ENCODE data around the gene WTIP. TPM values are rescaled to one million over a fixed set of nuclear protein-coding genes. Genes with fewer than 3 reads are reported as not detected.

Gene WTIP
- total RNA-seq, 2 donors from 2014 or later: 8.3 to 32.3 TPM

DNA sequence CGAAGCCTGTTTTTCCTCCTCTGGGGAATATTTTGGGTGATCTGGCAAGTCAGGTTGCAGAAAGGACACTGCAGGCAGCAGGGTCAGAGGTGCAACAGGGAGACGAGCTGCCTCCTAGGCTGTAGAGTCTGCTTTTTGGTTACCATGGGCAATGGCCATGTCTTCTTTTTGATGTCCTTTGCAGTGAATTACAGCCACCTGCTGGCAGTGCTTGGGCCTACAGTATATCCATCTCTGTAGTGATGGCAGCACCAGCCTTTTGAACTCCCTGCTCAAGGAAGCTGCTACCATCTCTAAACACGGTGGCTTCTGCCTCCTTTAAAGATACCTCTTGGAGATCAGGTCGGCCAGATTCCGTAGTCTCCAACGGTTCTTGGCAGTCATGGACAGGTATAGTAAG, 73.9 kb downstream of the WTIP start:
- Histone ChIP-seq H3K4me3 (no peak overlapping the region), H3K4me1 (peaks cover 0 to 17% of the 10 kb centered on the region in 2 donors), H3K27ac (no peak overlapping the region), H3K9me3 (no peaks in the 10 kb centered on the region), H3K36me3 (no peaks in the 10 kb centered on the region), H3K27me3 (no peaks in the 10 kb centered on the region)
- no peak for DNase-seq (ENCODE audit: low spot score)
- TF ChIP-seq, protein P1, sequence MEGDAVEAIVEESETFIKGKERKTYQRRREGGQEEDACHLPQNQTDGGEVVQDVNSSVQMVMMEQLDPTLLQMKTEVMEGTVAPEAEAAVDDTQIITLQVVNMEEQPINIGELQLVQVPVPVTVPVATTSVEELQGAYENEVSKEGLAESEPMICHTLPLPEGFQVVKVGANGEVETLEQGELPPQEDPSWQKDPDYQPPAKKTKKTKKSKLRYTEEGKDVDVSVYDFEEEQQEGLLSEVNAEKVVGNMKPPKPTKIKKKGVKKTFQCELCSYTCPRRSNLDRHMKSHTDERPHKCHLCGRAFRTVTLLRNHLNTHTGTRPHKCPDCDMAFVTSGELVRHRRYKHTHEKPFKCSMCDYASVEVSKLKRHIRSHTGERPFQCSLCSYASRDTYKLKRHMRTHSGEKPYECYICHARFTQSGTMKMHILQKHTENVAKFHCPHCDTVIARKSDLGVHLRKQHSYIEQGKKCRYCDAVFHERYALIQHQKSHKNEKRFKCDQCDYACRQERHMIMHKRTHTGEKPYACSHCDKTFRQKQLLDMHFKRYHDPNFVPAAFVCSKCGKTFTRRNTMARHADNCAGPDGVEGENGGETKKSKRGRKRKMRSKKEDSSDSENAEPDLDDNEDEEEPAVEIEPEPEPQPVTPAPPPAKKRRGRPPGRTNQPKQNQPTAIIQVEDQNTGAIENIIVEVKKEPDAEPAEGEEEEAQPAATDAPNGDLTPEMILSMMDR (IDR thresholded peaks at IDR 0.05): peak in 1 of 2 donors; percentile 20

DNA sequence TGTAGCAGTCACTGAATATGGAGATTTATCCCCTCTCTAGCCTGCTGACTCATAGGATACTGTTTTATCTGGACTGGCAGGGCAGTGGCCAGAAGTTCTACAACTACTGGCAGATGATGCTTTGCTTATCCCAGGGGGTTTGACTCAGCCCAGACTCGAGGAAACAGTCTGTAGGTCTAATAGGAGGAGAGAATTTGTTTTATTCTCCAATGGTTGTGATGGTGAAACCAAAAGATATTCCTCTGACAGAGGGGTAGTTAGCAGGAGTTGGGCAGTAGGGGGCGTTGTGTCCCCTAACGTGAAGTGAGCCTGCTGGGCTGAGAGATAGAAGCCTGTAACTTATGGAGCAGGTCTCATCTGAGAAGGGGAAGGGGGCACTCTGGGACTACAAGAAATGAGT, 74.9 kb downstream of the WTIP start:
- no peaks in the 10 kb centered on the region for H3K27me3 ChIP-seq

DNA sequence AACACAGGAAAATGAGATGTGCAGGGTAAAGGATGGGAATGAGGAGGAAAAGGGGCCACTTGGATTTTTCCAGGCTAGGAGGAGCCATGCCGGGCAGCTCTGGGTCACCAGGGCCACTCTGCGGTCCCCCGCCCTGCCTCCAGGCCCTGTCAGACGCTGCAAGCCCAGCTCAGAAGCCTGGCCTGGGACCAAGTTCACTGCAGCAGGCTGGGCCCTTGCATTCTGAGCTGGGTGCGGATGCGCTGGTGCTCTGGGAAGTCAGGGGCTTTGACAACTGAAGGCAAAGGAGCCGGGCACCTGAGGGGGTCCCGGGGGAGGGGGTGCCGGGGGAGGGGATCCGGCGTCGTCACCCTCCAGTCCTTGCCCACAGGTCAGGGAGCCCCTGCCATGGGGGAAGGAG, 77.5 kb downstream of the WTIP start:
- TF ChIP-seq, protein P1 (IDR thresholded peaks at IDR 0.05): no peak
- no peak for DNase-seq (ENCODE audit: low spot score)
- Histone ChIP-seq H3K27ac (no peak overlapping the region), H3K27me3 (no peaks in the 10 kb centered on the region), H3K4me1 (peaks cover 0 to 17% of the 10 kb centered on the region in 2 donors), H3K9me3 (no peaks in the 10 kb centered on the region), H3K36me3 (no peaks in the 10 kb centered on the region), H3K4me3 (no peak overlapping the region)

More for the DNA sequence above, 74.9 kb downstream of the WTIP start:
- peaks cover 0 to 17% of the 10 kb centered on the region in 2 donors for H3K4me1 ChIP-seq
- TF ChIP-seq, protein P1 (IDR thresholded peaks at IDR 0.05): peak; percentile 24 to 73
- H3K27ac ChIP-seq: no peak overlapping the region
- no peaks in the 10 kb centered on the region for H3K9me3 ChIP-seq
- DNase-seq (ENCODE audit: low spot score): no peak
- H3K4me3 ChIP-seq: no peak overlapping the region
- no peaks in the 10 kb centered on the region for H3K36me3 ChIP-seq

DNA sequence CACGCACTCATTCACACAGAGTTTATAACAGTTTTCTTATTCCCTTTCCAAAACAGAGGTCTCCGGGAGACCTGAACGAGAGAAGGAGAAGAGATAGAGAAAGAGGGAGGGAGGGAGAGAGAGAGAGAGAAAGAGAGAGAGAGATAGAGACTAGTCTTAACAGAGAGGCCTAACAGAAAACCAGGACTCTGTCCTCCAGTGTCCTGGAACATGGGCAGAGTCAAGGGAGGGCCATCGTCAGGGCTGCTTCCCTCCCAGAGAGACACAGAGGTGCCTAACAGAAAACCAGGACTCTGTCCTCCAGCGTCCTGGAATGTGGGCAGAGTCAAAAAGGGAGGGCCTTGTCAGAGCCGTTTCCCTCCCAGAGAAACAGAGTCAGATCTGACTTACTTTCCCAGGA, 78.7 kb downstream of the WTIP start:
- TF ChIP-seq, protein P1 (IDR thresholded peaks at IDR 0.05): no peak
- Histone ChIP-seq H3K9me3 (no peaks in the 10 kb centered on the region), H3K27ac (no peak overlapping the region), H3K4me3 (no peak overlapping the region), H3K27me3 (no peaks in the 10 kb centered on the region), H3K4me1 (peaks cover 0 to 17% of the 10 kb centered on the region in 2 donors), H3K36me3 (no peaks in the 10 kb centered on the region)
- no peak for DNase-seq (ENCODE audit: low spot score)

Other genes starting within 250 kb of the WTIP start
- gene GARRE1, start 227.2 kb upstream of the WTIP start, total RNA-seq: 10 to 100 TPM; 25.5 to 28.0 TPM
- gene GPI, start 116.6 kb upstream of the WTIP start, total RNA-seq: 100 to 1,000 TPM; 340 to 413 TPM
- gene PDCD2L, start 77.4 kb upstream of the WTIP start, total RNA-seq: 10 to 100 TPM in 1 of 2 donors, 1 to 10 TPM in 1; 9.5 to 14.0 TPM
- gene UBA2, start 53.4 kb upstream of the WTIP start, total RNA-seq: 10 to 100 TPM; 42.1 to 52.3 TPM
- gene SCGB2B2, start 195.4 kb downstream of the WTIP start, total RNA-seq: under 1 TPM in 1 of 2 donors, not detected in 1; 0.37 TPM
- 10 to 100 TPM; 21.7 to 35.8 TPM for gene ZNF302, start 195.9 kb downstream of the WTIP start, total RNA-seq

Data from right atrium auricular region (tissue), 2 donors.